UCSD-AML1 (cell line): Measurements from ENCODE around the gene PMP22.

ENCODE experiments used
- DNase-seq: peaks from one replicate; lab custom pipeline; 2025; ENCODE audit not compliant: unreplicated experiment; lab: John Stamatoyannopoulos, UW

The PMP22 gene

DNA sequence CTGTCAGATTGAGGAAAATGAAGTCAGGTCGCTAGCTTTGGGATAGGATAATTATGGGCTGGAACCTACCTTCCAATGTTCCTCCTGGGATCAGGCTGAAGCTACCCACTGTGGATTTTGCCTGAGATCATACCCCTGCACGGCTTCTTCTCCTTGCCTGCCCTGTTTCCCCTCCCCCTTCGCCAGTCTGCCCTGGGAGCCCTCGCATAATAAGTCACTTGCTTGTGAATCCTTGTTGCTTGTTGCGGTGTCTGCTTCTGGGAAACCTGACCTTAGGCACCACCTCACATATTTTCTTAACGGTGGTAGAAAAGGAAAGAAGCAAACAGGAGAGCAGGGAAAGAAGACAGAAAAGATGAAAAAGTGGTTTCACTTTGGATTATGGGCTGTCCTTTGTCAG, 13.3 kb upstream of the PMP22 start:
- no peak for DNase-seq

DNA sequence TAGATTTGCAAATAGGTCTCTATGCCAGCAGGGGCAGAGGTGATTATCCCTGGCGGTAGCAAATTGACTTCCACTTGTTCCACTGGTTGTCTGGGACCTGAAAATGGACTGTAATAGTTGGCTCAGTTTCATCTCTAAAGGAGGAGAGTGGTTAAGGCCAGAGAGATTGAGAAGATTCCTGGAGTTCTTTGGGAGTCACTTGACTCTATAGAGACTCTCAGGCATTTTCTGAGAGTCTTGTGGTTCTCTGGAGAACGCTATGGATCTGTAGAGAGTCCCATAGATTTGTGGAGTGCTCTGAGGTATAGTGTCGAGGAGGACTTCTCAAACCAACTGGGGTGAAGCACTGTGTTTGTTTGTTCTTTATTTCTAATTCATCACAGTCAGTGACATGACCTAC, 8.9 kb upstream of the PMP22 start:
- no peak for DNase-seq

DNA sequence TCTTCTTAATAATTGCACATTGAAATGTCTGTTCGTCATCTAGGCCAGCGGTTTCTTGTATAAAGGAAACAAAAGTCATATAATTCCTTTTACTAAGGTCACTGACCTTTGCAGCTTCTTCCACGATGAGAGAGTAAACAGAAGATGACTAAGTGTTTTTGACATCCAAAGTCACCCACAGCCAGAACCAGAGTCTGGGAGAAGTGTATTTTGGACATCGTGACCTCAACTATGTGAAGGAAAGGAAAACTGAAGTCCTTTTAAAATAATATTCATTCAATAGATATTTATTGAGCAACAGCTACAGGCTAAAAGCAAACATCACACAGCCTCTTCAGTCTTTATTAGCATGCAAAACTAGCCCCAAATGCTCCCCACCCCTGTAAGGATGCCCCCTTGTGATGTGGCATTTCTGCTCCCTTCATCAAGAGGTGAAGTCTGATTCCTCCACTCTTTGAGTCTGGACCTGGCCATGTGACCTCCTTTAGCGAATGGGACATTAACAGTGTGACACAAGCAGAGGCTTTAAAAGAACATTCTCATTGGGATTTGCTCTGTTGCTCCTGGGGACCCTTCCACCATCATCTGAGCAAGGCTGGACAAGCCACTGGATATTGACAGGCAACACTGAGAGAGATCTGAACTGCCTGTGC, 8.1 kb upstream of the PMP22 start:
- DNase-seq = no peak

GRCh38 chr17:15271741-15272140, 6.6 kb upstream of the PMP22 start:
- no peak for DNase-seq

- no peak for DNase-seq
These were observed 5.7 kb upstream of the PMP22 start for GRCh38 chr17:15270628-15271381.

DNA sequence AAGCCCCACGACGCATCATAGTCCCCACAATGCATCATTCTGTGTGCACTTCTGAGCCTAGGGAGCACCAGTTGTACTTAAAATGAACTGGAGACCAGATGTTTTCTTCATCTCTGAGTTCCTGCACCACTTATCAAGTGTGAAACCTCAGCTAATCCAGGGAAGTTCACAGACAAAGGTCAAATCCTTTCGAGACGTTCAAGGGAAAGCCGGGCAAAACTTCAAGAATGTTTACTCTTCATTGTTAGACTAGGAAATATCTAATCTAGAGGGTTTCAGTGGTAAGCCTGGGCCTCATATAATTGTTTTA, 4.6 kb upstream of the PMP22 start:
- no peak for DNase-seq

DNA sequence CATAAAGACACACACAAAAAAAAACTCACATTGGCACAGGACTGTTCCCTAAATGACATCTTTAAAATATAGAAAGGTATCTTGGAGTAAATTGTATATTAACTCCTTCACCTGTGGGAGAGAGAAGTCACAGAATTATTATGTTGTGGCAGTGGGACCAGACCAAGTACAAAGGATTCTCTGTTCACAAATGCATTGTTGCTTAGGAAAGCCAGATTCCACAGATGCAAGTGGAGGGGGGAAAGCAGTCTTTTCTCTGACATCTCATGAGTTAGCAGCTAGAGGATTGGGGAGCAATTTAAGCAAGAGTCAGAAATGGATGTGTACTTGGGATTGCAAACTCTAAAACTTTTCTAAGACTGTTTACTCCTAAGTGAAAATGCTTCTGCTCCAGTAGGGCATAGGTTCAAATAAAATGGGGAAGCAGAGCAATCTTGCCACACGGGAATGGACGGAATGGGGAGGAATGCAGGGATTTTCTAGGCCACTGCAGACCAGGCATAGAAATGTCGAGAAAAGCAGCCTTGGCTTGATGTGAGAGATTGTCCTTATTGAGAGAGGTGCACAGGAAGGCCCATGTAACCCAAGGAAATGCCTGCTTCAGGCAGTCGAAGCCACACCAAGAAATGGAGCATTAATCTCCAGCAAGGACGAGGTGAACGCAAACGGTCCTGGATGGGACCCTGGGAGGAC, 4.1 kb upstream of the PMP22 start:
- no peak for DNase-seq

DNA sequence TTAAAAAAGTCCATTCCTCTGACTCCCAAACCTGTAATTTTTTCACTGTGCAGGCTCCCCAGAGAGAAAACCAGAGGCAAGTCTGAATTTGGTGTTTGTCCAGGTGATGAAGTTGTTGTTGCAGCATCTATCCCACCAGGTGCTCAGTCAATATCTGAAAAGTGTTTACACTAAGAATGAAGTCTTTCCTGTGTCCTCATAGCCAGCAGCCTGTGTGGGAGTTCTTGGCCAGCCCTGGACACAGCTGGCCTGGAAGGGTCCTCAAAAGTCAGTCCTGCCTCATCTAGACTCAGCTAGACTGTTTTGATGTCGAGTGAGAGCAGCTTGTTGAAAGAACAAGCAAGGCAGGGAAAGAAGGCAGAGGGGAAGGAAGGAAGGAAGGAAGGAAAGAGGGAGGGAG, 3.3 kb upstream of the PMP22 start:
- no peak for DNase-seq

DNA sequence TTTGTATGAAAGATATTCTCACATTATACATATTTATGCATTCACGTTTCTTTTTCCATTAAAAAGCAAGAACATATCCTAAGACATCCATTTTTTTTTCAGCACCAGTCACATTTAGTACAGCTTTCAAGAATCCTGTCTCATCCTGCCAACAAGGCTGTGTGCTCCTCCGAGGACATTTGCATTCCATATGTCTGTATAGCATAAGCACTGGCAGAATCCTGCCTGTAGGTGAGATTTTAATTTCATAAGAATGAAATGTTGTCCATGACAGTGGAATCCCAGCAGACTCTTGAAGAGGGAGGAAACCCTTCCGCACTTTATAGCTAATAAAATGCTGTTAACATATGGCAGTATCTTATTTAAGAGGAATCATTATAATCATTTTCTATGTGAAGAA, 2.9 kb upstream of the PMP22 start:
- DNase-seq = no peak

- no peak for DNase-seq
These were observed 1.4 kb upstream of the PMP22 start for GRCh38 chr17:15266325-15267125.

GRCh38 chr17:15264542-15264941, 584 bp downstream of the PMP22 start:
- no peak for DNase-seq

- no peak for DNase-seq
These were observed 1.4 kb downstream of the PMP22 start for GRCh38 chr17:15263680-15264079.

DNA sequence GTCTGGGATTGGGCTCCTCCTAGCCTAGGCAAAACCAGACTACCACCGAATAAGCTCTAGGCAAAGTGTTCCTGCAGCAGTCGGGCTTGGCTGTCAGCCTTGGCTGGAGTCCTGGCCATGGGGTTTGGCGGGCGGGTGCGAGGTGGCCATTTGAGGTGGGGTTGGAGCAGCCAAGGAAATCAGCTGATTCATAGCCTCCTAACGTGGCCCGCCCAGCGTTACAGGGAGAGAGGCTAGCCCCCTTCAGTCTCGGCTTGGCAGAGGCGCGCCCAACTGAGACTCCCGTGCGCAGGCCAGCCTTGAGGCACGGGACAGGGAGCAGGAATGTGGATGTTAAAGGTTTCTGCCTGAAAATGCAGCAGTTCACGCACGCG, 1.9 kb downstream of the PMP22 start:
- DNase-seq = no peak

- no peak for DNase-seq
These were observed 2.6 kb downstream of the PMP22 start for GRCh38 chr17:15262291-15263205.

GRCh38 chr17:15261802-15262290, 3.3 kb downstream of the PMP22 start:
- no peak for DNase-seq

DNA sequence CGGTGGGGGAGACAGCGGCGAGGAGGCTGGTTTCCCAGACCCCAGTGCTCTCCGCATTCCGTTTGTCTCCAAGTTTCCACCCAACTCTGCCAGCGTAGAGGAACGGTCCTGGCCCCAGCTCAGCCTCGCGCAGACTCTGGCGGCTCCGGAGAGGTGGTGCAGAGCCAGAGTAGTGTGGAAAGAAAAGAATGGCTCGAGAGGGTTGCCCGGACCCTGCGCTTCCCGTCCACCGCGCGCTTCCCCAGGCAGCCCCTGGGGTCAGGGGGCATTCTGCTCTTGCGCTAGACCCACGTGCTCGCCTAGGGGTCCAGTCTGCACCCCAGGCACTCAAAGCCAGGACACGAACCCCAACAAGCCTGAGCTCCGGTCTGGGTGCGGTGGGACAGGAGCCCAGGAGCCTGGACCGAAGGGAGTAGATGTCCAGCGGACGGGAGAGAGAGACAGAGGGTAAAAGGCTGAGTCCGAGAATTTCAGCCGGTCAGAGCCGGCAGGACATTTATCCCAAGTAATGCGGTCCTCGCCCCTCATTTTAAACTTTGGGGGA, 3.8 kb downstream of the PMP22 start:
- DNase-seq = no peak

GRCh38 chr17:15260376-15261257, 4.5 kb downstream of the PMP22 start:
- peak; percentile 69 for DNase-seq

DNA sequence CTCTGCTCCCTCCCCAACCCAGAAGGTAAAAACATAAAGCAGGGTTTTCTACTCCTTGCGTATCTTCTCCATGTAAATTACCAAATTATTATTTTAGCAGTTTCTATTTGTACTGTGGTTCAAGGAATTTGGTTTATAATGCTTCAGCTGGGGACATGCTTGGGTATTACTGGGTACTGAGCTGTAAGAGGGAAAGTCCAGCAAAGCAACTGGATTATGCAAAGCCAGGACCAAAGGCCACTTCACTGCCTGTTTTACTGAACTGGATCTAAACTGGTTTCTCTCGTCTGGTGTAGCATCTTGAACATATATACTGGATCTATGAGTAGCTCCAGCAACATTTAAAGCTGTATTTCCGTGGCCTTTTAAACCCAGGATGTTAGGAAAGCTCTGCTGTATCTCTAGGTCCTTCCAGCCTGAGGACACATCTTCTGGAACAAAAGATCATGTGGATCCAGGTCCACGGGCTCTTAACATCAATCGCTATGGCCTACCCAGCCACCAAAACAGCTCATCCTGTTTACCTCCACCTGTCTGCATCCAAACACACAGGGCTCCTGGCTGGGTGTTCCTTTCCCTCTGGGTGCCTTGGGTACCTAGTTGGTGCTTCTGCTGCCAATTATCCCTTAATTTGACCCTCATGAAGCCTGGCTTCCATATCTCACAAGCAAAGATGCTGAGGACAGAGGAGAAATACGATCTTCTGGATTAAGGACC, 7.2 kb downstream of the PMP22 start:
- DNase-seq = no peak
